IPS-18a (cell line): ENCODE results near the gene KIF22.
"Not testable (repeated sequence)": the region's sequence is repeated elsewhere in the genome, so short reads cannot be mapped to it uniquely, and the experiment has no call there.

Experiments
- H3K27ac ChIP-seq: one replicate; pipeline ENCODE4 v1.5.1; 2013; ENCODE audit warnings: low read length
- H3K27me3 ChIP-seq: one replicate; pipeline ENCODE4 v1.6.1; 2013; ENCODE audit warnings: mild to moderate bottlenecking, low read length; ENCODE audit not compliant: control insufficient read depth, insufficient read depth
- H3K36me3 ChIP-seq: one replicate; pipeline ENCODE4 v1.6.1; 2013; ENCODE audit warnings: low read depth, low read length; ENCODE audit not compliant: control insufficient read depth
- H3K4me1 ChIP-seq: one replicate; pipeline ENCODE4 v1.6.1; 2013; ENCODE audit warnings: low read depth, low read length; ENCODE audit not compliant: control insufficient read depth
- H3K4me3 ChIP-seq: one replicate; pipeline ENCODE4 v1.5.1; 2013; ENCODE audit warnings: low read length
- H3K9ac ChIP-seq: one replicate; pipeline ENCODE4 v1.6.1; 2013; ENCODE audit warnings: mild to moderate bottlenecking, low read length, moderate library complexity
- H3K9me3 ChIP-seq: one replicate; pipeline ENCODE4 v1.6.1; 2013; ENCODE audit warnings: low read depth, low read length; ENCODE audit not compliant: control insufficient read depth

KIF22 gene

GRCh38 chr16:29824589-29825144 lies 34.1 kb downstream of the KIF22 start:
- H3K4me1 ChIP-seq = peaks cover 10% of the 10 kb centered on the region
- H3K27me3 ChIP-seq = no peaks in the 10 kb centered on the region
- H3K4me3 ChIP-seq = no peak overlapping the region
- no peak overlapping the region for H3K27ac ChIP-seq
- no peak overlapping the region for H3K9ac ChIP-seq
- H3K36me3 ChIP-seq = peaks cover 8% of the 10 kb centered on the region
- H3K9me3 ChIP-seq = no peaks in the 10 kb centered on the region

DNA sequence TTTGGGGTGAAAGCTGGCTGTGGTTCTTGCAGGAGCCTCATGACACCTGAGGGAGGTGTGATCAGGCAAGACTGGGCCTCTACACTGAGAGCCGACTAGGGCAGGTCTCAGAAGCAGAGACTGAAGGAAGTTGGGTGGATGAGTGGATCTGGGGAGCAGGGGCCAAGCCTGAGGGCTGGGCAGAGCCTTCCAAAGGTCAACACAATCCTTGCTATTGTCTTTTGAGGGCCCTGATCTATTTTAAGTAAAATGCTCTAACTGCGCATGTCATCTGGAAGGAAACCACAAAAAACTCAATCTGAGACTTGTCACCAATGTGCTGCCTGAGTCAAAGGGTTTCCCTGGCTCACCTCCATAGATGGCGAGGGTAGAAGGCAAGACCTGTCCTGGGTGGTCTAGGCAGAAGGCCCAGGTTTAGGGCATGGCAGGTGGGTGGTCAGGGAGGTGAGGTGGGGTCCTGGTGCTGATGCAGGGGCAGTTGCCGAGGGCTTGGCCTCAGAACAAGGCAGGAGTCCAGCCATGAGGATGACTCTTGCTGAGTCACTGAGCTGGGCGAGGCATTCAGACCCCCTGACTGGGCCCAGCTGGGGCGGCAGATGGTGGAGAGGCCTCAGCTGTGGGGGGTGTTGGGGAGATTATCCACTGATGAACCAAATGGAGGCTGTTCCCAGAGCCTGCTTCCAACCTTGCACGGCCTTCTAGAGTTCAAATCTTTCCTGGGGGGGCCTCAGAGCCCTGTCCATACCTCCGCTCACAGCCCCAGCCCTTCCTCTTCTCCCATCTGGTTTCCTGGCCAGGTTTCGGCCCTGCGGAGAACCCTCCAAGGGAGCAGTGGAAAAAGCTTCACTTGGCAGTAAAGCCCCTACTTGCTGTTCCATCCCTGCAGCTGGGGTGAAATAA lies 34.8 kb downstream of the KIF22 start:
- Histone ChIP-seq H3K4me3 (no peak overlapping the region), H3K9me3 (no peaks in the 10 kb centered on the region), H3K36me3 (peaks cover under 1% of the 10 kb centered on the region), H3K9ac (no peak overlapping the region), H3K27me3 (no peaks in the 10 kb centered on the region), H3K4me1 (peaks cover 10% of the 10 kb centered on the region), H3K27ac (no peak overlapping the region)

GRCh38 chr16:29826342-29826695 lies 35.8 kb downstream of the KIF22 start:
- Histone ChIP-seq H3K36me3 (no peaks in the 10 kb centered on the region), H3K4me3 (no peak overlapping the region), H3K4me1 (peaks cover 10% of the 10 kb centered on the region), H3K27me3 (no peaks in the 10 kb centered on the region), H3K27ac (no peak overlapping the region), H3K9ac (no peak overlapping the region), H3K9me3 (no peaks in the 10 kb centered on the region)

DNA sequence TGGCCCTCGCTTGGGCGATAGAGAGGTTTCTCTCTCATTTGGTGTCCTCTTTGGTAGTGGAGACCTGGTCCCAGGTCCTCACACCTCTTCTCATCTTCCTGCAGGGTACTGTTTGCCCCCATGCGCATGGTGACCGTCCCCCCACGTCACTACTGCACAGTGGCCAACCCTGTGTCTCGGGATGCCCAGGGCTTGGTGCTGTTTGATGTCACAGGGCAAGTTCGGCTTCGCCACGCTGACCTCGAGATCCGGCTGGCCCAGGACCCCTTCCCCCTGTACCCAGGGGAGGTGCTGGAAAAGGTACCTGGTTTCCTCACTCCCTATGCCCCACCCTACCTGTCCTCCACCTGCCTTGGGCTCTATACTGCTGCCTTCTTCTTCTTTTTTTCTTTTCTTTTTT lies 40.2 kb downstream of the KIF22 start:
- Histone ChIP-seq H3K27ac (no peak overlapping the region), H3K9ac (no peak overlapping the region), H3K4me1 (peaks cover under 1% of the 10 kb centered on the region)

DNA sequence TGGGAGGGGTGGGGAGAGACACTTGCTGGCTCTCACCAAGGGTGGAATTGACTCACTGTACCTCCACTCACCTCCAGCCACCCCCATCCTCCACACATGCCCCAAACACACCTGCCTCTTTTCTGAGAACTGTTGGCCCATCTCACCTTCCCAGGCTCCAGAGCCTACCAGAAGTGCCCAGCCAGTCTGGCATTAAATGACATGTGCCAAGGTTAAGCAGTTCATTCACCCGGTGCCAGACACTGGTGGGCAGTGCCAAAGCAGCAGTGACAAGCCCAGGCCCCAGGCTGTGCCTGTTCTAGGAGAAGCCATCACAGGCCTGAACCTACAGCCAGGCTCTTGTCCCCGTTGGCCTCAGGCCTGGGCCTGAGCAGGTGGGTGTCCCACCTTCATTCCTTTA lies 40.9 kb downstream of the KIF22 start:
- Histone ChIP-seq H3K27ac (no peak overlapping the region), H3K4me1 (no peaks in the 10 kb centered on the region), H3K4me3 (no peak overlapping the region), H3K9me3 (no peaks in the 10 kb centered on the region), H3K9ac (no peak overlapping the region), H3K36me3 (no peaks in the 10 kb centered on the region), H3K27me3 (no peaks in the 10 kb centered on the region)

More for the DNA sequence above, 40.2 kb downstream of the KIF22 start:
- Histone ChIP-seq H3K4me3 (no peak overlapping the region), H3K9me3 (no peaks in the 10 kb centered on the region), H3K27me3 (no peaks in the 10 kb centered on the region), H3K36me3 (no peaks in the 10 kb centered on the region)

DNA sequence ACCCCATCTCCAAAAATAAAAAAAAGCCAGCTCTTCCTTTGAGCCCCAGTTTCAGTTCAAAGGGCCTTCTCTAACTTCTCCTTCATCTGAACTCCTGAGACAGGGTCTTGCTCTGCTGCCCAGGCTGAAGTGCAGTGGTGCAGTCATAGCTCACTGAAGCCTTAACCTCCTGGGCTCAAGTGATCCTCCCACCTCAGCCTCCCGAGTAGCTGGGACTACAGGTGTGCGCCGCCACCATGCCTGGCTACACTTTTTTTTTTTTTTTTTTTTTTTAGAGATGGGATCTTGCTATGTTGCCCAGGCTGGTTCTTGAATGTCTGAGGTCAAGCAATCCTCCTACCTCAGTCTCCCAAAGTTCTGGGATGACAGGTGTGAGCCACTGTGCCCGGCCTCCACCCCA lies 42.7 kb downstream of the KIF22 start:
- not testable (repeated sequence) for H3K27ac ChIP-seq, H3K36me3 ChIP-seq, H3K4me1 ChIP-seq, H3K9ac ChIP-seq, H3K9me3 ChIP-seq, H3K4me3 ChIP-seq, H3K27me3 ChIP-seq

GRCh38 chr16:29834079-29834478 lies 43.5 kb downstream of the KIF22 start:
- no peak overlapping the region for H3K9ac ChIP-seq
- H3K36me3 ChIP-seq = no peaks in the 10 kb centered on the region
- no peak overlapping the region for H3K27ac ChIP-seq
- no peak overlapping the region for H3K4me3 ChIP-seq
- no peaks in the 10 kb centered on the region for H3K4me1 ChIP-seq
- H3K9me3 ChIP-seq = no peaks in the 10 kb centered on the region
- no peaks in the 10 kb centered on the region for H3K27me3 ChIP-seq

DNA sequence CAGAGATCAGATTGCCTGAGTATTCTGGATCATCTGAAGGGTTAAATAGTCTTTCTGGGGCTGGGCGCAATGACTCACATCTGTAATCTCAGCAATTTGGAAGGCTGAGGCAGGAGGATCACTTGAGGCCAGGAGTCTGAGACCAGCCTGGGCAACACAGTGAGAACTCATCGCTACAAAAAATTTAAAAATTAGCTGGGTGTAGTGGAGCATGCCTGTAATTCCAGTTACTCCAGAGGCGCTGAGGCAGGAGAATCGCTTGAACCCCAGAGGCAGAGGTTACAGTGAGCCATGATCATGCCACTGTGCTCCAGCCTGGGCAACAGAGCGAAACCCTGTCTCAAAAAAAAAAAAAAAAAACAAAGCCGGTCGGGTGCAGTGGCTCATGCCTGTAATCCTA lies 45.4 kb downstream of the KIF22 start:
- Histone ChIP-seq H3K4me1 (no peaks in the 10 kb centered on the region), H3K9me3 (no peaks in the 10 kb centered on the region), H3K4me3 (no peak overlapping the region), H3K27me3 (no peaks in the 10 kb centered on the region), H3K27ac (no peak overlapping the region), H3K9ac (no peak overlapping the region), H3K36me3 (no peaks in the 10 kb centered on the region)

GRCh38 chr16:29836623-29837022 lies 46.1 kb downstream of the KIF22 start:
- H3K27me3 ChIP-seq = no peaks in the 10 kb centered on the region
- H3K4me1 ChIP-seq = no peaks in the 10 kb centered on the region
- no peaks in the 10 kb centered on the region for H3K36me3 ChIP-seq
- no peak overlapping the region for H3K4me3 ChIP-seq
- H3K9ac ChIP-seq = no peak overlapping the region
- no peaks in the 10 kb centered on the region for H3K9me3 ChIP-seq
- H3K27ac ChIP-seq = no peak overlapping the region

GRCh38 chr16:29837841-29838240 lies 47.3 kb downstream of the KIF22 start:
- Histone ChIP-seq H3K4me3 (no peak overlapping the region), H3K36me3 (no peaks in the 10 kb centered on the region), H3K9me3 (no peaks in the 10 kb centered on the region), H3K9ac (no peak overlapping the region), H3K4me1 (no peaks in the 10 kb centered on the region), H3K27ac (no peak overlapping the region), H3K27me3 (no peaks in the 10 kb centered on the region)

GRCh38 chr16:29839822-29840221 lies 49.3 kb downstream of the KIF22 start:
- no peaks in the 10 kb centered on the region for H3K9me3 ChIP-seq
- no peak overlapping the region for H3K4me3 ChIP-seq
- H3K9ac ChIP-seq = no peak overlapping the region
- H3K36me3 ChIP-seq = no peaks in the 10 kb centered on the region
- H3K4me1 ChIP-seq = no peaks in the 10 kb centered on the region
- no peaks in the 10 kb centered on the region for H3K27me3 ChIP-seq
- no peak overlapping the region for H3K27ac ChIP-seq

- Histone ChIP-seq H3K4me1 (no peaks in the 10 kb centered on the region), H3K27ac (no peak overlapping the region), H3K36me3 (no peaks in the 10 kb centered on the region), H3K9ac (no peak overlapping the region), H3K4me3 (no peak overlapping the region), H3K9me3 (no peaks in the 10 kb centered on the region), H3K27me3 (no peaks in the 10 kb centered on the region)
Observed at GRCh38 chr16:29840240-29840639, 49.7 kb downstream of the KIF22 start.
